Trophoblast cell (in vitro differentiated cells and primary cell): Measurements from ENCODE around the gene SLC22A23.

Experiments used
- DNase-seq, 2 donors: peaks; one replicate each; pipeline ENCODE4 v3.0.0-alpha.2; 2016
- H2AFZ ChIP-seq: 2 replicates; pipeline ENCODE4 v1.6.1; 2013; ENCODE audit warnings: low read length, moderate library complexity, mild to moderate bottlenecking; ENCODE audit not compliant: insufficient read depth, poor library complexity
- H2AK5ac ChIP-seq: 2 replicates; pipeline ENCODE4 v1.6.1; 2013; ENCODE audit warnings: mild to moderate bottlenecking, low read length
- H2BK120ac ChIP-seq: 2 replicates; pipeline ENCODE4 v1.6.1; 2013; ENCODE audit warnings: low read length, mild to moderate bottlenecking, moderate library complexity; ENCODE audit not compliant: insufficient read depth, poor library complexity
- H2BK12ac ChIP-seq: 2 replicates; pipeline ENCODE4 v1.6.1; 2013; ENCODE audit warnings: mild to moderate bottlenecking, low read length, moderate library complexity
- H2BK5ac ChIP-seq: 2 replicates; pipeline ENCODE4 v1.6.1; 2013; ENCODE audit warnings: low read length, low read depth, moderate library complexity, mild to moderate bottlenecking; ENCODE audit not compliant: poor library complexity
- H3K14ac ChIP-seq: 2 replicates; pipeline ENCODE4 v1.6.1; 2013; ENCODE audit warnings: mild to moderate bottlenecking, low read length
- H3K18ac ChIP-seq: 2 replicates; pipeline ENCODE4 v1.6.1; 2013; ENCODE audit warnings: mild to moderate bottlenecking, low read length
- H3K23ac ChIP-seq: 2 replicates; pipeline ENCODE4 v1.6.1; 2013; ENCODE audit warnings: low read length
- H3K27ac ChIP-seq: 2 replicates; pipeline ENCODE4 v1.5.1; 2013; ENCODE audit warnings: low read depth, mild to moderate bottlenecking, inconsistent platforms, low read length, moderate library complexity
- H3K27me3 ChIP-seq: 2 replicates; pipeline ENCODE4 v1.6.1; 2013; ENCODE audit warnings: inconsistent platforms, mild to moderate bottlenecking, low read length, moderate library complexity; ENCODE audit not compliant: insufficient read depth
- H3K36me3 ChIP-seq, 2 experiments: 1 replicate in 1 of 2; 2 replicates in 1 of 2; pipeline ENCODE4 v1.6.1; 2013; ENCODE audit warnings: low read length in 2 of 2, mild to moderate bottlenecking in 2 of 2, moderate library complexity in 1 of 2; ENCODE audit not compliant: insufficient read depth in 2 of 2, control insufficient read depth in 1 of 2
- H3K4ac ChIP-seq: 2 replicates; pipeline ENCODE4 v1.6.1; 2013; ENCODE audit warnings: low read depth, mild to moderate bottlenecking, low read length, moderate library complexity
- H3K4me1 ChIP-seq, 2 experiments: 1 replicate in 1 of 2; 2 replicates in 1 of 2; pipeline ENCODE4 v1.6.1; 2013; ENCODE audit warnings: low read length in 2 of 2, mild to moderate bottlenecking in 2 of 2, moderate library complexity in 1 of 2; ENCODE audit not compliant: insufficient read depth in 2 of 2, control insufficient read depth in 1 of 2
- H3K4me2 ChIP-seq: 2 replicates; pipeline ENCODE4 v1.6.1; 2013; ENCODE audit warnings: inconsistent platforms, mild to moderate bottlenecking, low read length, moderate library complexity
- H3K4me3 ChIP-seq: 2 replicates; pipeline ENCODE4 v1.5.1; 2013; ENCODE audit warnings: mild to moderate bottlenecking, low read depth, low read length, inconsistent platforms
- H3K79me1 ChIP-seq: one replicate; pipeline ENCODE4 v1.6.1; 2013; ENCODE audit warnings: low read length
- H3K79me2 ChIP-seq: 2 replicates; pipeline ENCODE4 v1.6.1; 2013; ENCODE audit warnings: low read length, mild to moderate bottlenecking; ENCODE audit not compliant: control insufficient read depth, insufficient read depth, poor library complexity
- H3K9ac ChIP-seq: 2 replicates; pipeline ENCODE4 v1.6.1; 2013; ENCODE audit warnings: mild to moderate bottlenecking, low read length
- H3K9me3 ChIP-seq: 2 replicates; pipeline ENCODE4 v1.6.1; 2013; ENCODE audit warnings: low read depth, mild to moderate bottlenecking, control low read depth, inconsistent platforms, low read length; ENCODE audit not compliant: insufficient read depth
- H4K12ac ChIP-seq: 2 replicates; pipeline ENCODE4 v1.6.1; 2013; ENCODE audit warnings: low read depth, mild to moderate bottlenecking, low read length, moderate library complexity
- H4K8ac ChIP-seq: 2 replicates; pipeline ENCODE4 v1.6.1; 2013; ENCODE audit warnings: low read depth, mild to moderate bottlenecking, low read length, moderate library complexity
- H4K91ac ChIP-seq: one replicate; pipeline ENCODE4 v1.6.1; 2013; ENCODE audit warnings: low read depth, mild to moderate bottlenecking, low read length, moderate library complexity
- WGBS: extraction: QIAGEN DNeasy Blood & Tissue Kit; methylation state at CpG from one replicate; pipeline ENCODE4 v1.1.7; 2013; ENCODE audit warnings: missing lambda C conversion rate; ENCODE audit not compliant: insufficient read length, insufficient coverage; ENCODE audit errors: extremely low coverage; 5-methylcytosine and 5-hydroxymethylcytosine counted together

The SLC22A23 gene

GRCh38 chr6:3330199-3330598, 126.7 kb downstream of the SLC22A23 start:
- no peak overlapping the region for H3K14ac ChIP-seq
- H4K8ac ChIP-seq, result no peak overlapping the region
- no peak overlapping the region for H2BK120ac ChIP-seq

DNA sequence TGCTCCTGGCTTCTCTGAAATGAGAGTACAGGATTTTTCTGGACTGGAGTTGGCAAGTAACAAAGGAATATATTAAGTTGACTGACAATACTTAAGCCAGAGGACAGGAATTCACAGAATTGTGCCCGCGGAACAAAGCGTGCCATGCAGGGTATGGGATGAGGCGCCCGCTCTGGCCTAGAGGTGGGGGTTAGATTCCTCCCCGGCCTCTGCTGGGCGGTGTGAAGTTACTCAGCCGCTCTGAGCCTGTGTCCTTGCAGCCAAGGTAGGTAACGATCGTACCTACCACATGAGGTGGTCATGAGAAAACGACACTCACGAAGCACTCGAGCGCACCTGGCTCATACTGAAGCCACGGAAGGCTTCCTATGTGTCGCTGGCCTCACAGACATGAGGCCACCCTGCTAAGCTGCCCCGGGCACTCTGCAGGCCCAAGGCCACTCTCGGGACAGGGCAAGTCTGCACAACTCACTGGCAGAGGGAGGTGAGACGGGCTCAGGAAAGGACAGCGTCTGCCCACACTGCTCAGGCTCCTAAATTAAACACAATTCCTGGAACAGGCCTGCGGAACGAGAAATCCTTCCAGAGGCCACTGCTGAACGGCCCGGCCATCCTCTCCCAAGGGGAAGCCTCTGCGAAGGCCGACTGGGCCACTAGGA, 127.3 kb downstream of the SLC22A23 start:
- no peaks in the 10 kb centered on the region for H3K9me3 ChIP-seq
- H2AFZ ChIP-seq, result no peak overlapping the region

More at GRCh38 chr6:3330199-3330598, 126.7 kb downstream of the SLC22A23 start:
- Histone ChIP-seq H4K91ac (no peak overlapping the region), H3K18ac (no peak overlapping the region), H2AFZ (no peak overlapping the region), H3K79me1 (peaks cover 3% of the 10 kb centered on the region), H3K4ac (no peak overlapping the region), H3K27ac (no peak overlapping the region), H3K27me3 (no peaks in the 10 kb centered on the region), H3K36me3 (no peaks in the 10 kb centered on the region), H4K12ac (no peak overlapping the region), H3K79me2 (peaks cover 2% of the 10 kb centered on the region), H3K9ac (no peak overlapping the region), H3K4me2 (no peak overlapping the region), H2BK5ac (no peak overlapping the region), H3K23ac (no peak overlapping the region), H3K4me3 (no peak overlapping the region), H3K9me3 (no peaks in the 10 kb centered on the region), H3K4me1 (peaks cover 0 to 4% of the 10 kb centered on the region in 2 experiments), H2BK12ac (no peak overlapping the region), H2AK5ac (no peak overlapping the region)
- no CpG with 5 or more reads among the region's 6 CpGs for WGBS
- no peak for DNase-seq

GRCh38 chr6:3328796-3329195, 128.1 kb downstream of the SLC22A23 start:
- H3K79me1 ChIP-seq, result peaks cover 5% of the 10 kb centered on the region
- H3K14ac ChIP-seq, result no peak overlapping the region
- no peaks in the 10 kb centered on the region for H3K36me3 ChIP-seq
- H4K8ac ChIP-seq, result no peak overlapping the region
- no peaks in the 10 kb centered on the region for H3K9me3 ChIP-seq
- H4K91ac ChIP-seq, result no peak overlapping the region
- H2BK5ac ChIP-seq, result no peak overlapping the region
- no peak overlapping the region for H3K9ac ChIP-seq
- H3K4ac ChIP-seq, result no peak overlapping the region
- H3K23ac ChIP-seq, result no peak overlapping the region
- peak overlapping the region; percentile 12 for H2AK5ac ChIP-seq
- no peak overlapping the region for H2BK12ac ChIP-seq
- H2BK120ac ChIP-seq, result no peak overlapping the region
- no CpG with 5 or more reads among the region's 10 CpGs for WGBS
- no peak overlapping the region for H3K4me2 ChIP-seq
- no peak overlapping the region for H3K27ac ChIP-seq
- no peak overlapping the region for H2AFZ ChIP-seq
- H3K4me3 ChIP-seq, result no peak overlapping the region
- H3K4me1 ChIP-seq, result peaks cover 4 to 11% of the 10 kb centered on the region in 2 experiments
- H3K79me2 ChIP-seq, result peaks cover 2% of the 10 kb centered on the region
- H3K27me3 ChIP-seq, result no peaks in the 10 kb centered on the region
- no peak overlapping the region for H4K12ac ChIP-seq
- no peak overlapping the region for H3K18ac ChIP-seq
- DNase-seq, result no peak

More for the DNA sequence above, 127.3 kb downstream of the SLC22A23 start:
- H2BK5ac ChIP-seq, result no peak overlapping the region
- H2AK5ac ChIP-seq, result no peak overlapping the region
- no peak overlapping the region for H3K4me2 ChIP-seq
- no peak for DNase-seq
- H4K91ac ChIP-seq, result no peak overlapping the region
- no peak overlapping the region for H4K12ac ChIP-seq
- H3K27ac ChIP-seq, result no peak overlapping the region
- H2BK12ac ChIP-seq, result no peak overlapping the region
- no peak overlapping the region for H3K4me3 ChIP-seq
- H4K8ac ChIP-seq, result no peak overlapping the region
- no CpG with 5 or more reads among the region's 26 CpGs for WGBS
- H3K27me3 ChIP-seq, result no peaks in the 10 kb centered on the region
- H3K79me1 ChIP-seq, result peaks cover 3% of the 10 kb centered on the region
- H3K9ac ChIP-seq, result no peak overlapping the region
- H3K23ac ChIP-seq, result no peak overlapping the region
- peaks cover 2% of the 10 kb centered on the region for H3K79me2 ChIP-seq
- H3K14ac ChIP-seq, result no peak overlapping the region
- H3K18ac ChIP-seq, result no peak overlapping the region
- no peak overlapping the region for H3K4ac ChIP-seq
- H3K4me1 ChIP-seq, result peaks cover 0 to 6% of the 10 kb centered on the region in 2 experiments
- H3K36me3 ChIP-seq, result no peaks in the 10 kb centered on the region
- H2BK120ac ChIP-seq, result no peak overlapping the region

DNA sequence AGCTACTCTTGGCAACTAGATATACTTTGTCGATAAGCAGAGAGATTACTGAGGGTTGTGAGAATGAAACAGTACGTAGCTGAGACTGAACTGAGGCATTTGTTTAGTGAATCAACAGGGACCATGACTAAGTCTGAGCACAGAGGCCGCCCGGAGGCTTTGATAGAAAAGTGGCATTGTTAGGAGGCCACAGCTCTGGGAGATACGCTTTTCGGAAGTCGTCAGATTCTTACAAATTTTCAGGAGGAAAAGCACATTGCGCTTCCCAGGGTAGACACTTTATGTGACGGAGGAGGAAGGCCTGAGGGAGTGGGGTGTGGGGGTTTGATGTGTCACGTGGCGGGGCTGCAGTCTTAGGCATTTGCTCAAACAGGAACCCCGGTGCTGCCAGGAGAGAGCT, 128.7 kb downstream of the SLC22A23 start:
- Histone ChIP-seq H3K9ac (no peak overlapping the region), H4K91ac (no peak overlapping the region), H3K79me1 (peaks cover 5% of the 10 kb centered on the region), H2AK5ac (no peak overlapping the region), H2BK120ac (no peak overlapping the region), H3K79me2 (peaks cover 4% of the 10 kb centered on the region), H3K27ac (no peak overlapping the region), H3K23ac (no peak overlapping the region), H4K8ac (no peak overlapping the region), H3K14ac (no peak overlapping the region), H2BK5ac (no peak overlapping the region), H4K12ac (no peak overlapping the region), H3K4me2 (no peak overlapping the region), H3K18ac (no peak overlapping the region), H2BK12ac (no peak overlapping the region), H3K9me3 (no peaks in the 10 kb centered on the region), H3K4me3 (no peak overlapping the region), H3K36me3 (peaks cover 0 to 3% of the 10 kb centered on the region in 2 experiments), H3K4me1 (peaks cover 4 to 11% of the 10 kb centered on the region in 2 experiments), H3K4ac (no peak overlapping the region), H3K27me3 (no peaks in the 10 kb centered on the region), H2AFZ (no peak overlapping the region)
- DNase-seq, result peak; percentile 80 to 97
- no CpG with 5 or more reads among the region's 12 CpGs for WGBS
